Peyer's patch (tissue), 4 donors: Measurements from ENCODE around the gene CRYBG3.

Experiments used
- POLR2A ChIP-seq, 2 donors: fragments of 450-650 bp; IDR thresholded peaks; one replicate each; pipeline ENCODE4 v1.5.1; 2017; ENCODE audit warnings: antibody characterized with exemption in 2 of 2, mild to moderate bottlenecking in 2 of 2, moderate library complexity in 2 of 2
- TF ChIP-seq, protein P1 (sequence below), 6 experiments: fragments of 450-650 bp in 4 of 6; fragments of 200-600 bp in 2 of 6; sonication (generic) in 1 of 6; IDR thresholded peaks; one replicate each; pipeline ENCODE4 v1.5.1; 2017 to 2019; ENCODE audit warnings: antibody characterized with exemption in 6 of 6, mild to moderate bottlenecking in 3 of 6, moderate library complexity in 1 of 6

DNA sequence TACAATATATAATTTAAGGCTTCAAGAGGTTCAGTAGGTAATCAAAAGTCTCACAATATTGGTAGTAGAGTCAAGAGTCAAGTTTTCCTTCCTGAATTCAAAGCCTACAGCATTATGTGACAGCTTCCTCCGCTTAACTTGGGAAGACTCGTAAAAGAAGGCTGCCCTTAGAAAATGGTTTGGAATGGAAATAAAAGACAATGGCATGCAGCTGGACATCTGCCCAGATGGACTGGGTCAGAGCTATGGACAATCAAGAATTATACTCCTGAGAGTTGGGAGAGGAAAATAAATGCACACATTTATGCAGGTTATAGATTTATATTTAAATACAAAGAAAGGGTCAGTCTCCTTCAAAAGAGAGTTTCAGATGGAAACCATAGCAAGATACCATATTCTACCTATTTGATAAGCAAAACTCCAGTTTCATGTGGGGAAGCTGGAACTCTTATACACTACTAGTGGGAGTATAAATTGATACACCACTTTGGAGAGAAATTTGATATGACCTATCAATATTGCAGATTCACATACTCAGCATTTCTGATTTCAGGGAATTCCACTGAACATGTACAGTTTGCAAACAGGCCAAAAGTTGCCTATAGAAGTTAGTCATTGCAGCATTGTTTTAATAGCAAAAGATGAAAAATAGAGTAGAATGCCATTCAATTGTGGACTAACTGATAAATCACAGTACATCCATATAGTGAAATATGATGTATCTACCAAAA lies 6.1 kb downstream of the CRYBG3 start:
- TF ChIP-seq, protein P1, sequence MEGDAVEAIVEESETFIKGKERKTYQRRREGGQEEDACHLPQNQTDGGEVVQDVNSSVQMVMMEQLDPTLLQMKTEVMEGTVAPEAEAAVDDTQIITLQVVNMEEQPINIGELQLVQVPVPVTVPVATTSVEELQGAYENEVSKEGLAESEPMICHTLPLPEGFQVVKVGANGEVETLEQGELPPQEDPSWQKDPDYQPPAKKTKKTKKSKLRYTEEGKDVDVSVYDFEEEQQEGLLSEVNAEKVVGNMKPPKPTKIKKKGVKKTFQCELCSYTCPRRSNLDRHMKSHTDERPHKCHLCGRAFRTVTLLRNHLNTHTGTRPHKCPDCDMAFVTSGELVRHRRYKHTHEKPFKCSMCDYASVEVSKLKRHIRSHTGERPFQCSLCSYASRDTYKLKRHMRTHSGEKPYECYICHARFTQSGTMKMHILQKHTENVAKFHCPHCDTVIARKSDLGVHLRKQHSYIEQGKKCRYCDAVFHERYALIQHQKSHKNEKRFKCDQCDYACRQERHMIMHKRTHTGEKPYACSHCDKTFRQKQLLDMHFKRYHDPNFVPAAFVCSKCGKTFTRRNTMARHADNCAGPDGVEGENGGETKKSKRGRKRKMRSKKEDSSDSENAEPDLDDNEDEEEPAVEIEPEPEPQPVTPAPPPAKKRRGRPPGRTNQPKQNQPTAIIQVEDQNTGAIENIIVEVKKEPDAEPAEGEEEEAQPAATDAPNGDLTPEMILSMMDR (IDR thresholded peaks at IDR 0.05) = no peak
- TF ChIP-seq POLR2A (IDR thresholded peaks at IDR 0.05) = no peak
